CD4-positive, alpha-beta T cell treated with Interleukin-1 beta for 1 hour (primary cell): ENCODE measurements around the gene TMEM86A.
"Not testable (repeated sequence)": the region's sequence is repeated elsewhere in the genome, so short reads cannot be mapped to it uniquely, and the experiment has no call there.

Source experiments
- DNase-seq, 2 donors: peaks; one replicate each; pipeline ENCODE4 v3.0.0-alpha.2; 2020 to 2022

TMEM86A gene, protein sequence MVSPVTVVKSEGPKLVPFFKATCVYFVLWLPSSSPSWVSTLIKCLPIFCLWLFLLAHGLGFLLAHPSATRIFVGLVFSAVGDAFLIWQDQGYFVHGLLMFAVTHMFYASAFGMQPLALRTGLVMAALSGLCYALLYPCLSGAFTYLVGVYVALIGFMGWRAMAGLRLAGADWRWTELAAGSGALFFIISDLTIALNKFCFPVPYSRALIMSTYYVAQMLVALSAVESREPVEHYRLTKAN

DNA sequence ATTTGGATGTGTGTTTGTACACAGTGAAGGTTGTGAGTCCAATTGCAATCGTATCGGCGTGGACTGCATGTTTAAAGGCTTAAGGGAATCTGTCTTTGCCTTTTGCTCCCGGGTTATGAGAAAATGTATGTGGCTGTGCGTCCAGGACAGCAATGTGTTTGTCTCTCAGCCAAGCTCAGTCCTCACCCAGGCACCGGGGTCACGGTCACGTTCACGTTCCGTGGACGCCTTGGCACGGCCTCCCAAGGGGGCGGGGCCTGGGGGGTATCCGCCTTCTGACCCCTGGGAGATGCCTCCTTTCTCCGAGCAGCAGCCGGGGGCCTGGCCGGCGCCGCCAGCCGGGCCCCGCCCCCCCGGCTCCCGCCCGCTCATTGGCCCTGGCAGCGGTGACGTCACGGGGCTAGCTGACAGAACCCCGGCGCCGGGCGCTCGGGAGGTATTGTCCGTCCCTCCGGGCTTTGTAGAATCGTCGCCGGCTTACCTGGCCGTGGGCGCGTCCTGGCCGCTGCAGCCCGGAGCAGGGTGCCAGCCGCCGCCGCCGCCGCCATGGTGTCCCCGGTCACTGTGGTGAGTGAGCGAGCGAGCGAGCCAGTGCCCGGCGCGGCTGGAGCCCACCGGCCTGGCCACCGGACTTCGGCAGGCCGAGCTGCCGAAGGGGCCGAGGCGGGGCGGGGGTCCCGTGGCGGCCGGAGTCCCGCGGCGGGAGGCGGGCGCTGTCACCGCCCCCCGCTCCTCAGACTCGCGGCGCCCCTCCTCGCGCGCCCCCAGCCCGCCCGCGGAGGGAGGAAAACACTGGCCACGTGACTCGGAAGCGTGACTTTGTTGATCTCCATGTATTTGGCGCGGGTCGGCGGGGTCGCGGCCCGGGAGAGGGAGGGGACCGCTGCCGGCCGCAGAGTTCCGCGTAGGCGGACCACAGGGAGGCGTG, at the start of gene TMEM86A:
TMEM86A (plus strand) TSS at position 439 of the 928 bp plus-strand sequence; CDS start at position 547, 108 bp downstream.
- peak; percentile 95 to 96 for DNase-seq

- no peak for DNase-seq
Observed at GRCh38 chr11:18650353-18650752, 48.2 kb upstream of the TMEM86A start.

- peak; percentile 33 to 63 for DNase-seq
Observed at GRCh38 chr11:18650859-18651557, 47.6 kb upstream of the TMEM86A start.

GRCh38 chr11:18657673-18658072, 40.9 kb upstream of the TMEM86A start:
- DNase-seq = no peak

DNA sequence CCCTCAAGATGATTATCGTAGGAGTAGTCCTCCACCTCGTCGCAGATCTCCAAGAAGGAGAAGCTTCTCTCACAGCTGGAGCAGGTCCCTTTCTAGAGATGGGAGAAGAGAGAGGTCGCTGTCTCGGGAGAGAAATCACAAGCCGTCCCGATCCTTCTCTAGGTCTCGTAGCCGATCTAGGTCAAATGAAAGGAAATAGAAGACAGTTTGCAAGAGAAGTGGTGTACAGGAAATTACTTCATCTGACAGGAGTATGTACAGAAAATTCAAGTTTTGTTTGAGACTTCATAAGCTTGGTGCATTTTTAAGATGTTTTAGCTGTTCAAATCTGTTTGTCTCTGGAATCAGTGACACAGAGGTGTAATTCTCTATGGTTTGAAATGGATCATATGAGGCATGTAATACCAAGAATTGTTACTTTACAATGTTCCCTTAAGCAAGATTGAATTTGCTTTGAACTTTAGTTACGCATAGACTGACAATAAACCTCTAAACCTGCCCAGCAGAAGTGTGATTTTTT, 33.2 kb upstream of the TMEM86A start:
- not testable (repeated sequence) for DNase-seq

DNA sequence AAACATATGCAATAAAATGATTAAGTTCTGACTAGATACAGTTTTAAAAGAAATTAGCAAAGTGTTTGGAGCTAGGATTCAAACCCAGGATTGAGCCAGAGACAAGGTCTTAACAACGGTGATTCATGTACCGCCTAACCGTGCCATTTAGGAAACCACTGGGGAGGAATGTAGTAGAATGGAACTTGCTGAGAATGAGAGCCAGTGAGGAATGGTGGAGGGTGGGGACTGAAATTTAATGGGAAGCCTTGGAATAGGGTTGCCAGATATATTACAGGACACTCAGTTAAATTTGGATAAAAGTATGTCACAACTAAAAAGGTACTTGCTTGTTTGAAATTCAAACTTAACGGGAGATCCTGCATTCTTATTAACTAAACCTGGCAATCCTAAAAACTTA, 30.4 kb upstream of the TMEM86A start:
- DNase-seq = no peak

DNA sequence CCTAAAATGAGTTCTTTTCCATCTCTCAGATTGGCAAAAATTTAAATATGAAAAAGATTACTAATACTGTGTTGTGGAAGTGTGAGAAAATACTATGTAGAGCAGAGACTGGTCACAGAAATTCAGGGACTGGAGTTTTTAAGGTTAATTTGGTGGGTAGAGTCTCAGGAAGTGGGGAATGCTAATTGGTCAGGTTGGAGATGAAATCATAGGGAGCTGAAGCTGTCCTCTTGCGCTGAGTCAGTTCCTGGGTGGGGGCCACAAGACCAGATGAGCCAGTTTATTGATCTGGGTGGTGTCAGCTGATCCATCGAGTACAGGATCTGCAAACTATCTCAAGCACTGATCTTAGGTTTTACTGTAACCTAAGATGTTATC, 29.4 kb upstream of the TMEM86A start:
- peak in 1 of 2 donors; percentile 25 for DNase-seq

DNA sequence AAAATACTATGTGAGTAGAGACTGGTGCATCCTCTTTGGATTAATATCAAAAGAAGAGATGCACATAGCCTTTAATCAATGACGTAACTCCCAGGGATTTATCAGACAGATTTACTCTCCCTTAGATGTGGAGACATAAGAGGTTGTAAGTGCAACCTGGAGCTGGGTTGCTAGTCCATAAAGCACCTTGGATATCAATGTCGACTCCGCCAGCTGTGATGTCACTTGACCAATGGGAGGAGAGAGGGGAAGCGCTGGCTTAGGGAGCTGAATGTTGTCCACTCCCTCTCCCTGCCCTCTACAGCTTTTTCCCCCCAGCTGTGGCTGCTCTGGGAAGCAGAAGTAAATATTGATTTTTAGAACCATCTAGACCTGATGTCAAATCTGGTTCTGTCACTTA, 28.9 kb upstream of the TMEM86A start:
- no peak for DNase-seq

- no peak for DNase-seq
Observed at GRCh38 chr11:18671246-18671645, 27.3 kb upstream of the TMEM86A start.

GRCh38 chr11:18672209-18672608, 26.4 kb upstream of the TMEM86A start:
- peak; percentile 58 to 72 for DNase-seq

GRCh38 chr11:18676803-18677202, 21.8 kb upstream of the TMEM86A start:
- no peak for DNase-seq

GRCh38 chr11:18677560-18677959, 21.0 kb upstream of the TMEM86A start:
- no peak for DNase-seq

GRCh38 chr11:18681949-18682348, 16.6 kb upstream of the TMEM86A start:
- not testable (repeated sequence) for DNase-seq

DNA sequence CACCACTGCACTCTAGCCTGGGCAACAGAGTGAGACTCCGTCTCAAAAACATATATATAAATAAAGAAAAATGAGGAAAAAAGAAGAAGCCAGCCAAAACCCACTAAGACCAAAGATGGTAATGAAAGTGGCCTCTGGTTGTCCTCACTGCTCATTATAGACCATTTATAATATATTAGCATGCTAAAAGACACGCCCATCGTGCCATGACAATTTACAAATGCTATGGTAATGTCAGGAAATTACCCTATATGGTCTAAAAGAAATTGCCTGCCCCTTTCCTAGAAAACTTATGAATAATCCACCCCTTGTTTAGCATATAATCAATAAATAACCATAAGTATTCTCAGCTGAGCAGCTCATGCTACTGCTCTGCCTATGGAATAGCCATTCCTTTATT, 16.1 kb upstream of the TMEM86A start:
- DNase-seq = no peak

- DNase-seq = no peak
Observed at GRCh38 chr11:18684267-18684666, 14.3 kb upstream of the TMEM86A start.

DNA sequence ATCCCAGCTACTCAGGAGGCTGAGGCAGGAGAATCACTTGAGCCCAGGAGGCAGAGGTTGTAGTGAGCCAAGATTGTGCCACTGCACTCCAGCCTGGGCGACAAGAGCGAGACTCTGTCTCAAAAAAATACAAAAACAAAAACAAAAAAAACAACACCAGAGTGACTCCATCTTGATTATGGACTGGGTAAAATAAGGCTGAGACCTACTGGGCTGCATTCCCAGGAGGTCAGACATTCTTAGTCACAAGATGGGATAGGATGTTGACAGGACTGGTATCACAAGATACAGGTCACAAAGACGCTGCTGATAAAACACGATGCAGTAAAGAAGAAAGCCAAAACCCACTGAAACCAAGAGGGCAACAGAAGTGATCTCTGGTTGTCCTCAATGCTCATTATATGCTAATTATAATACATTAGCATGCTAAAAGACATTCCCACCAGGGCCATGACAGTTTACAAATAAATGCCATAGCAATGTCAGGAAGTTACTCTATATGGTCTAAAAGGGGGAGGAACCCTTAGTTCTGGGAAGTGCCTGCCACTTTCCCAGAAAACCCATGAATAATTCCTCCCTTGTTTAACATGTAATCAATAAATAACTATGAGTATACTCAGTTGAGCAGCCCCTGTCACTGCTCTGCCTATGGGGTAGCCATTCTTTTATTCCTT, 7.0 kb upstream of the TMEM86A start:
- not testable (repeated sequence) for DNase-seq

DNA sequence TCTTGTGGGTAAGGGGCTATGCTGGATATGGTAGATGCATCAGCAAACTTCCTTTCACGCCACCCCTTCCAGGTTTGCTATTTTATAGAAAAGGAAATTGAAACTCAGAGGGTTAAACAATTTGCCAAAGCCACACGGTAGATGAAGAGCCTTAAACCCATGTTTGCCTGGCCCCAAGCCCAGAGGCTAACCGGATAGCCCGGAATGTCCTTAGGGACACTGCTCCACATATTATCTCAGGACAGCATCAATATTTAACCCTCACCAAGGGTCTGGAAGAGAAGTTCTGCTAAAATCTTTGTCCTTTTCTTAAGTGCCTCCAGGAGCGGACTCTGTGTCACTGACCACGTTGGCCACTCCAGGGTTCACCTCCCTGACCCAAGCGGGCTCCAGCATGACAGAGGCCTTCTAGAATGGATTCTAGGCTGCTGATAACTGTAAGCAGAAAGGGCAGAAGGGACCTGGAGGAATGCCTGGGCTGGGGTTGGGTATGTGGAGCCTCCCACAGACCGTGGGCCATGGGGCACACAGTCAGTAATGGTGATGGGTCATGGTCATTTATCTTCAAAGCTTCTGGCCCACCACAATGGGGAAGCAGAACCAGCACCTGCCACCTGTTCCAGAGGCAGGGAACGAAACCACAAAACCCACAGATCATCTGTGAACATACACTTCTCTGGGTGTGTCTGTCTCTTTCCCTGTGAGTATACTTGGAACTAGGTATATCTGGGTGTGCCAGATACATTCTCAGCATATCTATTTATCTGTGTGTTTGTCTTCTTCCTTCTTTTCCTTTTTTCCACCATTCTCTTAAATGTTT, 5.4 kb upstream of the TMEM86A start:
- DNase-seq = no peak

- no peak for DNase-seq
Observed at GRCh38 chr11:18696638-18697225, 1.8 kb upstream of the TMEM86A start.

GRCh38 chr11:18697576-18697975, 1.0 kb upstream of the TMEM86A start:
- DNase-seq = no peak

DNA sequence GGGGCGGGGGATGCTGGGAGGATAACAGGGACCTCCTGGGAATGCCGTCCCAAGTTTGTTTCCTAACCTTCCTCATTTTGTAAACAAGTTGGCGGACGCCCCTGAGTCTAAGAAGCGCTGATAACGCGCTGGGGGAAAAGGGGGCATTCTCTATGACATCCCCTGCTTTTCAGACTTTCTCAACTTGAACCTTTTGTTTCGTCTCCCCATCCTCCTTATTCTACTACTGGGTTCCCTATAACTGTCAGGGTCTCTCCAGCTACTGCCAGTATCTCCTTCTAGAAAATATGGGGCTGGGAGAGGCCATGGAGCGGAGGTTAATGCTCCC, 654 bp downstream of the TMEM86A start:
- DNase-seq = no peak

DNA sequence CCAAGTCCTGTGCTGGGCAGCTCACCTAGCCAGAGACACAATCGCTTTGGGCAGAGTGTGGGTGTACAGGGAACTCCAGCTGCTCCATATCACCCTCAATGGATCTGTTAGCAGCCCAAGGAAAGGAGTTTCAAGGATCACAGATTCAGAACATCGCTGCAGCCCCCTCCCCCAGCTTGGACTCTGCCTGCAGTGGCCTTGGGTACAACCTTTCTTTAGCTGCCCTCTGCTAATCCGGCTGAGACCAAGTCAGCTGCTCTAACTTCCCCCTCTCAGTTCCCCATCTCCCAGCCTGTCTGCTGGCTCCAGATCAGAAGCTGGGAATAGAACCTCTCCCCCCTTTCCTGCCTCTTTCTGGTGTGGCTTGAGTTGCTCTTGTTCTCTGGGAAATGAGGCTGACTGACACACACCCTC, 1.3 kb downstream of the TMEM86A start:
- no peak for DNase-seq

- DNase-seq = no peak
Observed at GRCh38 chr11:18700375-18700774, 1.8 kb downstream of the TMEM86A start.
